Measurements from ENCODE around the gene CLCNKB. TPM values are rescaled to one million over a fixed set of nuclear protein-coding genes. Genes with fewer than 3 reads are reported as not detected.

The CLCNKB gene
- total RNA-seq, 1 experiment from 2014 or later: not detected

- POLR2A ChIA-PET: no interaction called here
- Histone ChIP-seq H3K4me3 (ENCODE audit: low read depth in 2 of 2, low read length in 2 of 2) (no peak overlapping the region), H3K9me3 (ENCODE audit: control insufficient read depth, insufficient read depth, low read depth, low read length) (no peaks in the 10 kb centered on the region), H3K4me1 (ENCODE audit: control insufficient read depth, insufficient read depth, low read length) (peaks cover 8% of the 10 kb centered on the region), H3K27me3 (ENCODE audit: control insufficient read depth, insufficient read depth, low read length) (no peaks in the 10 kb centered on the region), H3K36me3 (ENCODE audit: control insufficient read depth, insufficient read depth, low read length) (no peaks in the 10 kb centered on the region), H3K27ac (ENCODE audit: low read length) (no peak overlapping the region)
- ATAC-seq: peak; percentile 82
- BruUV-seq (replicated peaks): no TSS peak
- in situ Hi-C loops (cut with HindIII; ENCODE audit: low pct_unique_long_range_greater_than_20kb, low sequenced_read_pairs): no loop called here
- peak; percentile 96 for TF ChIP-seq CTCF (IDR thresholded peaks at IDR 0.05)
- TF ChIP-seq TCF7L2 (IDR thresholded peaks at IDR 0.05; ENCODE audit: low read depth, low read length): no peak
- CTCF ChIA-PET: no interaction called here
- DNase-seq (ENCODE audit: low read depth, low spot score): peak; percentile 66
- intact Hi-C loops (cut with micrococcal nuclease; ENCODE audit: unreplicated experiment): loop anchor here (2.0 kb wide), 1 partner anchor 48 kb away; no protein-coding TSS in a partner anchor
Measured at GRCh38 chr1:16009030-16009460, 34.5 kb upstream of the CLCNKB start.

GRCh38 chr1:16009678-16010077, 33.9 kb upstream of the CLCNKB start:
- in situ Hi-C loops (cut with HindIII; ENCODE audit: low pct_unique_long_range_greater_than_20kb, low sequenced_read_pairs): no loop called here
- no TSS peak for BruUV-seq (replicated peaks)
- ATAC-seq: no peak

More at GRCh38 chr1:16009678-16010077, 33.9 kb upstream of the CLCNKB start:
- intact Hi-C loops (cut with micrococcal nuclease; ENCODE audit: unreplicated experiment): loop anchor here (2.0 kb wide), 1 partner anchor 47 kb away; no protein-coding TSS in a partner anchor
- TF ChIP-seq SIN3A (IDR thresholded peaks at IDR 0.05; ENCODE audit: borderline replicate concordance, insufficient read depth, low read depth, low read length) (no peak), REST (IDR thresholded peaks at IDR 0.05; ENCODE audit: insufficient read depth in 1 of 2, low read depth in 2 of 2, low read length in 1 of 2) (no peak), TCF7L2 (IDR thresholded peaks at IDR 0.05; ENCODE audit: low read depth, low read length) (no peak), CTCF (IDR thresholded peaks at IDR 0.05) (no peak), POLR2AphosphoS5 (IDR thresholded peaks at IDR 0.05; ENCODE audit: low read depth, low read length) (no peak)
- Histone ChIP-seq H3K9me3 (ENCODE audit: control insufficient read depth, insufficient read depth, low read depth, low read length) (no peaks in the 10 kb centered on the region), H3K27me3 (ENCODE audit: control insufficient read depth, insufficient read depth, low read length) (no peaks in the 10 kb centered on the region), H3K4me1 (ENCODE audit: control insufficient read depth, insufficient read depth, low read length) (peaks cover 14% of the 10 kb centered on the region), H3K36me3 (ENCODE audit: control insufficient read depth, insufficient read depth, low read length) (no peaks in the 10 kb centered on the region), H3K27ac (ENCODE audit: low read length) (no peak overlapping the region), H3K4me3 (ENCODE audit: low read depth in 2 of 2, low read length in 2 of 2) (no peak overlapping the region)
- DNase-seq (ENCODE audit: low read depth, low spot score): no peak
- CTCF ChIA-PET: interaction anchor here (1.0 kb wide), 1 partner anchor 30 kb away, joined by 3 read pairs; no protein-coding TSS in a partner anchor
- POLR2A ChIA-PET: no interaction called here
